Measurements from ENCODE around the gene ISLR. TPM values are rescaled to one million over a fixed set of nuclear protein-coding genes. Genes with fewer than 3 reads are reported as not detected.
A peak's percentile ranks its signal among the peaks of the same experiment; 100 is the strongest.

ISLR gene
- total RNA-seq, 1 experiment from 2014 or later: not detected

- BruUV-seq (replicated peaks): no TSS peak
- no peak overlapping the region for H2AFZ ChIP-seq (ENCODE audit: low read length)
- no peak overlapping the region for H3K4me2 ChIP-seq (ENCODE audit: low read length)
- no peaks in the 10 kb centered on the region for H3F3A ChIP-seq (ENCODE audit: low read length, unreplicated experiment)
- H3K9me3 ChIP-seq (ENCODE audit: low read length): no peaks in the 10 kb centered on the region
- H3K36me3 ChIP-seq (ENCODE audit: low read depth, low read length): no peaks in the 10 kb centered on the region
- POLR2A ChIA-PET (ENCODE audit: unreplicated experiment): no interaction called here
- no peak for TF ChIP-seq CTCF (conservative IDR thresholded peaks at IDR 0.05; ENCODE audit: low read depth, low read length)
- no peak for TF ChIP-seq EZH2phosphoT487 (IDR thresholded peaks at IDR 0.05; ENCODE audit: borderline replicate concordance, low read length)
- no peak for TF ChIP-seq EZH2 (IDR thresholded peaks at IDR 0.05; ENCODE audit: low read length, unreplicated experiment)
- H3K4me3 ChIP-seq (ENCODE audit: low read length): no peak overlapping the region
- peak; percentile 27 for DNase-seq
- no peak overlapping the region for H3K9ac ChIP-seq (ENCODE audit: low read length)
- ATAC-seq: no peak
- H3K4me1 ChIP-seq (ENCODE audit: insufficient read depth, low read length): peaks cover 11% of the 10 kb centered on the region; the same call in 1 of the 2 replicates
- no peaks in the 10 kb centered on the region for H3K9me2 ChIP-seq (replicated peaks; ENCODE audit: low read length)
- intact Hi-C loops (cut with micrococcal nuclease): no loop called here
- no peak overlapping the region for H3K27ac ChIP-seq (ENCODE audit: low read length)
- no peaks in the 10 kb centered on the region for H4K20me1 ChIP-seq (ENCODE audit: low read length)
- H3K79me2 ChIP-seq (ENCODE audit: low read length): no peaks in the 10 kb centered on the region
- H3K27me3 ChIP-seq (ENCODE audit: low read length): peaks cover 4% of the 10 kb centered on the region; the same call in 1 of the 2 replicates
- CTCF ChIA-PET: no interaction called here
Observed at GRCh38 chr15:74141591-74141990, 31.9 kb upstream of the ISLR start.

- Histone ChIP-seq H3K9me2 (replicated peaks; ENCODE audit: low read length) (no peaks in the 10 kb centered on the region), H4K20me1 (ENCODE audit: low read length) (no peaks in the 10 kb centered on the region), H3K27ac (ENCODE audit: low read length) (no peak overlapping the region), H3K4me3 (ENCODE audit: low read length) (no peak overlapping the region), H3K4me2 (ENCODE audit: low read length) (no peak overlapping the region), H2AFZ (ENCODE audit: low read length) (no peak overlapping the region), H3K79me2 (ENCODE audit: low read length) (no peaks in the 10 kb centered on the region), H3K36me3 (ENCODE audit: low read depth, low read length) (no peaks in the 10 kb centered on the region), H3K27me3 (ENCODE audit: low read length) (peaks cover 4% of the 10 kb centered on the region; the same call in 1 of the 2 replicates), H3K9me3 (ENCODE audit: low read length) (no peaks in the 10 kb centered on the region), H3K9ac (ENCODE audit: low read length) (no peak overlapping the region), H3K4me1 (ENCODE audit: insufficient read depth, low read length) (peaks cover 6% of the 10 kb centered on the region; the same call in 1 of the 2 replicates), H3F3A (ENCODE audit: low read length, unreplicated experiment) (no peaks in the 10 kb centered on the region)
- CTCF ChIA-PET: no interaction called here
- TF ChIP-seq EZH2 (IDR thresholded peaks at IDR 0.05; ENCODE audit: low read length, unreplicated experiment) (no peak), EZH2phosphoT487 (IDR thresholded peaks at IDR 0.05; ENCODE audit: borderline replicate concordance, low read length) (no peak), CTCF (conservative IDR thresholded peaks at IDR 0.05; ENCODE audit: low read depth, low read length) (0 out of 2 replicates have a peak, but pooled peaks have one; percentile 11)
- POLR2A ChIA-PET (ENCODE audit: unreplicated experiment): no interaction called here
- intact Hi-C loops (cut with micrococcal nuclease): no loop called here
- DNase-seq (no peak), ATAC-seq (peak; percentile 63; the same call in 1 of the 2 replicates)
- no TSS peak for BruUV-seq (replicated peaks)
Observed at GRCh38 chr15:74144153-74144775, 29.2 kb upstream of the ISLR start.

- TF ChIP-seq EZH2 (IDR thresholded peaks at IDR 0.05; ENCODE audit: low read length, unreplicated experiment) (no peak), EZH2phosphoT487 (IDR thresholded peaks at IDR 0.05; ENCODE audit: borderline replicate concordance, low read length) (no peak), CTCF (conservative IDR thresholded peaks at IDR 0.05; ENCODE audit: low read depth, low read length) (no peak)
Observed at GRCh38 chr15:74146277-74146800, 27.2 kb upstream of the ISLR start.

More at GRCh38 chr15:74146277-74146800, 27.2 kb upstream of the ISLR start:
- peaks cover 4% of the 10 kb centered on the region; the same call in 1 of the 2 replicates for H3K27me3 ChIP-seq (ENCODE audit: low read length)
- no peak overlapping the region for H3K4me3 ChIP-seq (ENCODE audit: low read length)
- H3K9me3 ChIP-seq (ENCODE audit: low read length): no peaks in the 10 kb centered on the region
- H3K4me2 ChIP-seq (ENCODE audit: low read length): no peak overlapping the region
- DNase-seq (no peak), ATAC-seq (no peak)
- H3K9ac ChIP-seq (ENCODE audit: low read length): no peak overlapping the region
- H3K4me1 ChIP-seq (ENCODE audit: insufficient read depth, low read length): peaks cover 6% of the 10 kb centered on the region; the same call in 1 of the 2 replicates
- intact Hi-C loops (cut with micrococcal nuclease): no loop called here
- no peaks in the 10 kb centered on the region for H4K20me1 ChIP-seq (ENCODE audit: low read length)
- no peaks in the 10 kb centered on the region for H3K9me2 ChIP-seq (replicated peaks; ENCODE audit: low read length)
- ChIA-PET CTCF (interaction anchor here (0.6 kb wide), 1 partner anchor 94 kb away, joined by 14 read pairs; no protein-coding TSS in a partner anchor), POLR2A (ENCODE audit: unreplicated experiment) (no interaction called here)
- no peaks in the 10 kb centered on the region for H3K36me3 ChIP-seq (ENCODE audit: low read depth, low read length)
- H2AFZ ChIP-seq (ENCODE audit: low read length): no peak overlapping the region
- no TSS peak for BruUV-seq (replicated peaks)
- H3F3A ChIP-seq (ENCODE audit: low read length, unreplicated experiment): no peaks in the 10 kb centered on the region
- no peaks in the 10 kb centered on the region for H3K79me2 ChIP-seq (ENCODE audit: low read length)
- no peak overlapping the region for H3K27ac ChIP-seq (ENCODE audit: low read length)
